Suprapubic skin (tissue), 4 donors: ENCODE measurements around the gene FA2H.
"Not testable (repeated sequence)": the region's sequence is repeated elsewhere in the genome, so short reads cannot be mapped to it uniquely, and the experiment has no call there.

Experiments used
- EP300 ChIP-seq: sonication (generic); formaldehyde crosslinking; IDR thresholded peaks from one replicate; pipeline ENCODE4 v1.6.1; 2017; ENCODE audit warnings: antibody characterized with exemption
- POLR2A ChIP-seq, 2 donors: fragments of 450-650 bp; IDR thresholded peaks; one replicate each; pipeline ENCODE4 v1.6.1; 2017; ENCODE audit warnings: antibody characterized with exemption in 2 of 2, mild to moderate bottlenecking in 2 of 2, moderate library complexity in 2 of 2
- POLR2AphosphoS5 ChIP-seq, 3 donors: sonication (generic); formaldehyde crosslinking; IDR thresholded peaks; one replicate each; pipeline ENCODE4 v1.6.1; 2017; ENCODE audit warnings: antibody characterized with exemption in 3 of 3
- TF ChIP-seq, protein P1 (sequence below), 2 donors: fragments of 200-600 bp in 1 of 2; fragments of 450-650 bp in 1 of 2; sonication (generic) in 1 of 2; IDR thresholded peaks; one replicate each; pipeline ENCODE4 v1.5.1; 2016 to 2019; ENCODE audit warnings: antibody characterized with exemption in 2 of 2, mild to moderate bottlenecking in 1 of 2, moderate library complexity in 1 of 2

DNA sequence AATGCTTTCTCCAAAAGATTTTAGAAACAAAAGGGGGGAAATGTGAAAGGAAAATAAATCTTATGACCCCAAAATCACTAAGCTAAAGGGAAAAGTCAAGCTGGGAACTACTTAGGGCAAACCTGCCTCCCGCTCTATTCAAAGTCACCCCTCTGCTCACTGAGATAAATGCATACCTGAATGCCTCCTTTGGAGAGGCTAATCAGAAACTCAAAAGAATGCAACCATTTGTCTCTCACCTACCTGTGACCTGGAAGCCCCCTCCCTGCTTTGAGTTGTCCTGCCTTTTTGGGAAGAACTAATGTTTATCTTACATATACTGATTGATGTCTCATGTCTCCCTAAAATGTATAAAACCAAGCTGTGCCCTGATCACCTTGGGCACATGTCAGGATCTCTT, 36.6 kb upstream of the FA2H start:
- TF ChIP-seq, protein P1, sequence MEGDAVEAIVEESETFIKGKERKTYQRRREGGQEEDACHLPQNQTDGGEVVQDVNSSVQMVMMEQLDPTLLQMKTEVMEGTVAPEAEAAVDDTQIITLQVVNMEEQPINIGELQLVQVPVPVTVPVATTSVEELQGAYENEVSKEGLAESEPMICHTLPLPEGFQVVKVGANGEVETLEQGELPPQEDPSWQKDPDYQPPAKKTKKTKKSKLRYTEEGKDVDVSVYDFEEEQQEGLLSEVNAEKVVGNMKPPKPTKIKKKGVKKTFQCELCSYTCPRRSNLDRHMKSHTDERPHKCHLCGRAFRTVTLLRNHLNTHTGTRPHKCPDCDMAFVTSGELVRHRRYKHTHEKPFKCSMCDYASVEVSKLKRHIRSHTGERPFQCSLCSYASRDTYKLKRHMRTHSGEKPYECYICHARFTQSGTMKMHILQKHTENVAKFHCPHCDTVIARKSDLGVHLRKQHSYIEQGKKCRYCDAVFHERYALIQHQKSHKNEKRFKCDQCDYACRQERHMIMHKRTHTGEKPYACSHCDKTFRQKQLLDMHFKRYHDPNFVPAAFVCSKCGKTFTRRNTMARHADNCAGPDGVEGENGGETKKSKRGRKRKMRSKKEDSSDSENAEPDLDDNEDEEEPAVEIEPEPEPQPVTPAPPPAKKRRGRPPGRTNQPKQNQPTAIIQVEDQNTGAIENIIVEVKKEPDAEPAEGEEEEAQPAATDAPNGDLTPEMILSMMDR (IDR thresholded peaks at IDR 0.05): not testable (repeated sequence)
- TF ChIP-seq POLR2A (IDR thresholded peaks at IDR 0.05); POLR2AphosphoS5 (IDR thresholded peaks at IDR 0.05); EP300: not testable (repeated sequence)
